Hepatocyte (in vitro differentiated cells): ENCODE data around the gene SUCLG2. TPM values are rescaled to one million over a fixed set of nuclear protein-coding genes. Genes with fewer than 3 reads are reported as not detected.

Experiments
- DNase-seq: peaks from one replicate; pipeline ENCODE4 v3.0.0-alpha.2; 2016; ENCODE audit warnings: low spot score
- H2AFZ ChIP-seq: fragments of 200-600 bp; sonication (generic); 2 replicates; pipeline ENCODE4 v1.6.0; 2016; ENCODE audit warnings: antibody characterized with exemption, mild to moderate bottlenecking
- H3K27ac ChIP-seq: fragments of 200-600 bp; sonication (generic); 2 replicates; pipeline ENCODE4 v1.5.1; 2016; ENCODE audit warnings: mild to moderate bottlenecking
- H3K27me3 ChIP-seq: fragments of 200-600 bp; sonication (generic); 2 replicates; pipeline ENCODE4 v1.6.1; 2016
- H3K36me3 ChIP-seq: fragments of 200-600 bp; sonication (generic); replicated peaks from 2 replicates; pipeline ENCODE4 v1.5.1; 2016; ENCODE audit warnings: low read depth; ENCODE audit not compliant: insufficient read depth
- H3K4me1 ChIP-seq: fragments of 200-600 bp; sonication (generic); 2 replicates; pipeline ENCODE4 v1.5.1; 2016; ENCODE audit warnings: mild to moderate bottlenecking, moderate library complexity; ENCODE audit not compliant: insufficient read depth
- H3K4me2 ChIP-seq: fragments of 200-600 bp; sonication (generic); 2 replicates; pipeline ENCODE4 v1.6.0; 2016
- H3K4me3 ChIP-seq: fragments of 200-600 bp; sonication (generic); 2 replicates; pipeline ENCODE4 v1.5.1; 2016; ENCODE audit warnings: mild to moderate bottlenecking
- H3K79me2 ChIP-seq: fragments of 200-600 bp; sonication (generic); 2 replicates; pipeline ENCODE4 v1.6.0; 2017; ENCODE audit warnings: mild to moderate bottlenecking
- H3K9me2 ChIP-seq: fragments of 200-600 bp; sonication (generic); replicated peaks from 2 replicates; pipeline ENCODE4 v1.6.0; 2017; ENCODE audit warnings: mild to moderate bottlenecking; ENCODE audit not compliant: insufficient read depth
- H3K9me3 ChIP-seq: fragments of 200-600 bp; sonication (generic); 2 replicates; pipeline ENCODE4 v1.5.1; 2016; ENCODE audit warnings: low read depth, mild to moderate bottlenecking
- H4K20me1 ChIP-seq: fragments of 200-600 bp; sonication (generic); 2 replicates; pipeline ENCODE4 v1.6.0; 2016; ENCODE audit warnings: mild to moderate bottlenecking; ENCODE audit not compliant: insufficient read depth, poor library complexity, severe bottlenecking
- CTCF ChIP-seq: fragments of 200-600 bp; sonication (generic); IDR thresholded peaks from 2 replicates; pipeline ENCODE4 v1.5.1; 2016; ENCODE audit warnings: antibody characterized with exemption, mild to moderate bottlenecking; ENCODE audit not compliant: poor library complexity
- EZH2 ChIP-seq: fragments of 200-600 bp; sonication (generic); IDR thresholded peaks from 2 replicates; pipeline ENCODE4 v1.6.1; 2016; ENCODE audit warnings: antibody characterized with exemption, mild to moderate bottlenecking, borderline replicate concordance
- EZH2phosphoT487 ChIP-seq: fragments of 200-600 bp; sonication (generic); IDR thresholded peaks from one replicate; pipeline ENCODE4 v1.6.1; 2018; ENCODE audit warnings: antibody characterized with exemption, mild to moderate bottlenecking, low read depth, moderate library complexity; ENCODE audit not compliant: unreplicated experiment, severe bottlenecking
- WGBS: methylation state at CpG from one replicate; pipeline ENCODE4 v1.1.6; 2016; ENCODE audit warnings: low lambda C conversion rate; ENCODE audit errors: missing lambda C conversion rate; 5-methylcytosine and 5-hydroxymethylcytosine counted together
- polyA plus RNA-seq: library from polyadenylated mRNA; unstranded; fragments of >200 nt; fragmentation: Nextera tagmentation; extraction: Ambion mirVana; gene quantifications from 2 replicates; pipeline ENCODE4 v1.2.1, GENCODE V29; 2016
- total RNA-seq: library from RNA; depleted of rRNA; stranded (reverse); fragments of >200 nt; gene quantifications from 2 replicates; pipeline ENCODE4 v1.2.3, GENCODE V29; 2014

SUCLG2 gene
- total and polyA plus RNA-seq, 2 experiments from 2014 or later = 58.0 to 94.2 TPM

- TF ChIP-seq EZH2 (no peak), CTCF (no peak), EZH2phosphoT487 (no peak)
- H3K36me3 ChIP-seq = no peaks in the 10 kb centered on the region
- no peaks in the 10 kb centered on the region for H3K27me3 ChIP-seq
- no peaks in the 10 kb centered on the region for H3K9me2 ChIP-seq
- no peak overlapping the region for H3K4me2 ChIP-seq
- H3K9me3 ChIP-seq = no peaks in the 10 kb centered on the region
- 94% methylated on average over 6 of the region's 6 CpGs for WGBS
- H4K20me1 ChIP-seq = no peaks in the 10 kb centered on the region
- no peak overlapping the region for H3K27ac ChIP-seq
- no peak overlapping the region for H3K4me3 ChIP-seq
- H2AFZ ChIP-seq = no peak overlapping the region
- H3K79me2 ChIP-seq = peaks cover 3% of the 10 kb centered on the region
- no peak for DNase-seq
- no peaks in the 10 kb centered on the region for H3K4me1 ChIP-seq
Observed at GRCh38 chr3:67531181-67532101, 123.0 kb downstream of the SUCLG2 start.

GRCh38 chr3:67529915-67530314 is 124.5 kb downstream of the SUCLG2 start:
- no peak for TF ChIP-seq EZH2
- TF ChIP-seq EZH2phosphoT487 = no peak
- TF ChIP-seq CTCF = no peak

GRCh38 chr3:67529337-67529736 is 125.1 kb downstream of the SUCLG2 start:
- no peak for DNase-seq
- Histone ChIP-seq H3K27ac (no peak overlapping the region), H3K27me3 (no peaks in the 10 kb centered on the region), H3K9me2 (no peaks in the 10 kb centered on the region), H2AFZ (no peak overlapping the region), H3K9me3 (no peaks in the 10 kb centered on the region), H3K4me2 (no peak overlapping the region), H3K36me3 (no peaks in the 10 kb centered on the region), H3K79me2 (peaks cover 3% of the 10 kb centered on the region), H4K20me1 (no peaks in the 10 kb centered on the region), H3K4me1 (no peaks in the 10 kb centered on the region), H3K4me3 (no peak overlapping the region)
- WGBS = 81% methylated on average over 1 of the region's 1 CpG
- TF ChIP-seq EZH2 (no peak), CTCF (no peak), EZH2phosphoT487 (no peak)

More at GRCh38 chr3:67529915-67530314, 124.5 kb downstream of the SUCLG2 start:
- Histone ChIP-seq H4K20me1 (no peaks in the 10 kb centered on the region), H3K27ac (no peak overlapping the region), H2AFZ (no peak overlapping the region), H3K4me3 (no peak overlapping the region), H3K27me3 (no peaks in the 10 kb centered on the region), H3K79me2 (peaks cover 3% of the 10 kb centered on the region), H3K4me2 (no peak overlapping the region), H3K36me3 (no peaks in the 10 kb centered on the region), H3K9me3 (no peaks in the 10 kb centered on the region), H3K4me1 (no peaks in the 10 kb centered on the region), H3K9me2 (no peaks in the 10 kb centered on the region)
- 92% methylated on average over 1 of the region's 1 CpG for WGBS
- DNase-seq = no peak
